ENCODE measurements around the gene ABCC4.

DNA sequence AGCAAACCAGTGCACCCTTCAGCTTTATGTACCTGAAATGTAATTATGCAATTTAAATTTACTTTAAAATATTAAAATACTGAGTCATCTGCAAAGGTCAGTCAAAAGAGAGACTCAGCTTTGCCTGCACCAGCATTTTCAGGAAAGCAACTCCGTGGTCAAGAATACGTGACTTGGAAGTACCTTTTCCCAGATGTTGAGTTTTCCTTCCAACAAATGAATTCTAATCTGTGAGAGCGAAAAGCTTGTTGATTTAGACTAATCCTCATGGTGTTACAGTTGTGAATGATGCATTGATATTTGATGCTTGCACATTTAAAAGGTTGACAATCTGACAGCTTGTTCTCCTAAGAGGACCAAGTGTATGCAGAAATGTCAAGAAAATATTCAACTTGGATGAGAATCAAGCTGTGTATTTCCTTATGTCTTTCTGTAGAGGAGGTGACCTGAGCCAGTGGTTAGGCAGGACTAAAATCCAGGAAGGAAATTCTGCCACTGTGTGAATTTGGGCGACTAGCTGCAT lies 270.4 kb downstream of the ABCC4 start:
- TF ChIP-seq, protein P1, sequence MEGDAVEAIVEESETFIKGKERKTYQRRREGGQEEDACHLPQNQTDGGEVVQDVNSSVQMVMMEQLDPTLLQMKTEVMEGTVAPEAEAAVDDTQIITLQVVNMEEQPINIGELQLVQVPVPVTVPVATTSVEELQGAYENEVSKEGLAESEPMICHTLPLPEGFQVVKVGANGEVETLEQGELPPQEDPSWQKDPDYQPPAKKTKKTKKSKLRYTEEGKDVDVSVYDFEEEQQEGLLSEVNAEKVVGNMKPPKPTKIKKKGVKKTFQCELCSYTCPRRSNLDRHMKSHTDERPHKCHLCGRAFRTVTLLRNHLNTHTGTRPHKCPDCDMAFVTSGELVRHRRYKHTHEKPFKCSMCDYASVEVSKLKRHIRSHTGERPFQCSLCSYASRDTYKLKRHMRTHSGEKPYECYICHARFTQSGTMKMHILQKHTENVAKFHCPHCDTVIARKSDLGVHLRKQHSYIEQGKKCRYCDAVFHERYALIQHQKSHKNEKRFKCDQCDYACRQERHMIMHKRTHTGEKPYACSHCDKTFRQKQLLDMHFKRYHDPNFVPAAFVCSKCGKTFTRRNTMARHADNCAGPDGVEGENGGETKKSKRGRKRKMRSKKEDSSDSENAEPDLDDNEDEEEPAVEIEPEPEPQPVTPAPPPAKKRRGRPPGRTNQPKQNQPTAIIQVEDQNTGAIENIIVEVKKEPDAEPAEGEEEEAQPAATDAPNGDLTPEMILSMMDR (IDR thresholded peaks at IDR 0.05), result no peak
- no peak for TF ChIP-seq POLR2A (IDR thresholded peaks at IDR 0.05)

Measured in transverse colon (tissue), 3 donors.